Stimulated activated CD4-positive, alpha-beta T cell treated with anti-CD3 and anti-CD28 coated beads, Interleukin-2, amount 100 ng/mL, for 4 hours (primary cell): ENCODE measurements around the gene XRCC4.
"Not testable (repeated sequence)": the region's sequence is repeated elsewhere in the genome, so short reads cannot be mapped to it uniquely, and the experiment has no call there.

Experiments
- DNase-seq: peaks from one replicate; pipeline ENCODE4 v3.0.0-alpha.2; 2020; ENCODE audit warnings: low read depth

The XRCC4 gene

DNA sequence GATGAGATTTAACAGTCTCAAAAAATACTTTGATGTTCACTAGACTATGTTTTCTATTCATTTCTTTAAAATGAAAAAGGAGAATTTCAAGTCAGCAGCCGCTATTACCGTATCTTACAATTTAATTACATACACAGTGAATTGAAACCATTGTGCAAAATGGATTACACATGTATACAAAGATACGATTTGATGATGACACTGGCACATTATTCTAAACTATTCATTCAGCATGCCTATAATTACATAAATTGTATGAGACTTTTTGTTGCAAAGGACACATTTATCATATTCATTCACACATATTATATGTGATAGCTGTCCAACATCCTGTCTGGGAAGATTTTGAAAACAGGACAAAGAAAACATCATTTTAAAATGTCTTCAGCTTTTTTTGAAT, 275.9 kb downstream of the XRCC4 start:
- DNase-seq, result no peak

DNA sequence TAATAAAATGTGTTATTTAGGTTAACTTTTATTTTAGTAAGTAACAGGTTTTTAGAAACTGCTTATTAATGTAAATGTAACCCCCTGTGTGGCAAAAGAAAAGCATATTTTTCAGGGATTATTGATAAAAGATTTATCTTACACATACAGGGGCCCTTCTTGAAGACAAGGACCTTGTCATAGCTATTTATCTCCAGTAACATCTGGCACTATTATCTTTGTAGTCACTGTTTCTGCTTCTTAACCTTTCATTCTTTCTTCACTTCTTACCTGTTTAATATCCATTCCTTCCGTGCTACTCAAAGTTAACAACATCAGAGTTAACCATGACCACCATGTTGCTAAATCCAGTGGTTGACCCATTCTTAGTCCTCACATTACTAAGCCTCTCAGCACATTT, 276.4 kb downstream of the XRCC4 start:
- no peak for DNase-seq

DNA sequence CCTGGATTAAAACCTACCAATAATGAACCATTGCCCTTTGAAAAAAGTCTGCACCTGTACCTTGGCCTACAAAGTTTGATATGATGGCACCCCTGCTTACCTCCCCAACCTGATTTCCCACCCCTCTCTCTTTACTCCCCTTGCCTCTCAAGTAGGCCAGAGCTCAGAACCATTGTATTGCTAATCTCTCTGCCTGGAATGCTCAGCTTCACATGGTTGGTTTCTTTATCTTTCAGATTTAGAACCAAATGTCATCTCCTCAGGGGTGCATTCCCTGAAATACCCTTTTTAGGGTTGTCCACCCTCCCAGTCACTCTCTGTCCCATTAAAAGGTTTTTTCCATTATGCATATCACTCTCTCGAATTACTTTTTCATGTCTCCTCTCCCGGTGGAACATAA, 277.6 kb downstream of the XRCC4 start:
- DNase-seq, result no peak

DNA sequence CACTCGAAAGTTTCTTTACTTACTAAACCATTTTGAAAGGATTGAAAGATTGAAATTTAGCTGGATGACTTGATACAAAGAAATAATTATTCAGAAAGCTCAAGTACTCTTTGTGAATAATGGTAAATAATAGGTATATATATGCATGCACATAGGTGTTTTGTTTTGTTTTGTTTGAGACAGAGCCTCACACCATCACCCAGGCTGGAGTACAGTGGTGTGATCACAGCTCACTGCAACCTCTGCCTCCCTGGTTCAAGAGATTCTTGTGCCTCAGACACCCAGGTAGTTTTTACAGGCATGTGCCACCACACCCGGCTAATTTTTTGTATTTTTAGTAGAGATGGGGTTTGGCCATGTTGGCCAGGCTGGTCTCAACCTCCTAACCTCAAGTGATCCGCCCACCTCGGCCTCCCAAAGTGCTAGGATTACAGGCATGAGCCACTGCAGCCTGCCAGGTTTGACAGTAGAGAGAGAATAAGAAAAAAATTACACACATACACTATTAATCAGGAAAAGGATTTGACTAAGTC, 278.2 kb downstream of the XRCC4 start:
- not testable (repeated sequence) for DNase-seq

DNA sequence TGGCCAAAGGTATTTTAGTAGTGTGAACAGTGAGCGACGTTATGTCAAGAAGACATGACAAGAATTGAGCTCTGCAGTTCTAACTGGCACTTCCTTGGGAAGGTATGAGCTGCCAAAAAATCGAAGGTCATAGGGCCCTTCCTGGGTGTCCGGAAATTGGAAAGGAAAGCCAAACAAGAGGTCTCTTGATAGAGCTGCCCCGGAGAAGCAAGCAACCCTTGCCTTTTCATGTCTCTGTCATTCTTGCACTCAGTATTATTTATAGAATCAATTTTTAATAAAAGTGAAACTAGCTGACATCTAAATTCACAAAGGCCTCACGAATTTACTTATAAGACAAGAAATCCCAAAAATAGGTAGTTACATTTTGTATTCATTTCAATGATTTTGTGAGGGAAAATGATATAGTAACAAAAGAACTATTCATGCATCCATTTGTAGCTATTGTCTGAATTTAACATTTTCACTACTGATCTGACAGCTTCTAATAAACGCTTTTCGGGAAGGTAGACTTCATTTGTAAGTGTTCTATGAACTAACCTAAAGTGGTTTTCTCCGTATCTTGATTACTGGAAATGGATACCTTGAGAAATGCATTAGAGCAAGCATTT, 280.4 kb downstream of the XRCC4 start:
- DNase-seq, result no peak

DNA sequence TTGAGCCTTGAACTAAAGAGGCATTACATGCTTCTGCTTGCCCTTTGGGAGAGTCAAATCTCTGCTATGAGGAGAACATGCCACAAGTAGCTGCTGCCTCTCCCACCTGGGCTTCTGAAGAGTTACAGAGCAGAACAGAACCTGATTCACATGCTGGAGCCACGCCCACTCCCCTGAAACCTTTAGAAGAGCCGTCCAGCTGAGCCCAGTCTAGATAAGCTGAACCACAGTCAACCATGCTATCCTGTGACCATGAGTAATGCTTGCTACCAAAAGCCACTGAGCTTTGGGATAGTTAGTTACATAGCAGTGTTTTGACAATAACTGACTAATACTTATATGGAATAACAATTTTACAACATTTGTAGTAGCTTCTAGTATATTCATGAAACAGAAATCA, 283.2 kb downstream of the XRCC4 start:
- no peak for DNase-seq

DNA sequence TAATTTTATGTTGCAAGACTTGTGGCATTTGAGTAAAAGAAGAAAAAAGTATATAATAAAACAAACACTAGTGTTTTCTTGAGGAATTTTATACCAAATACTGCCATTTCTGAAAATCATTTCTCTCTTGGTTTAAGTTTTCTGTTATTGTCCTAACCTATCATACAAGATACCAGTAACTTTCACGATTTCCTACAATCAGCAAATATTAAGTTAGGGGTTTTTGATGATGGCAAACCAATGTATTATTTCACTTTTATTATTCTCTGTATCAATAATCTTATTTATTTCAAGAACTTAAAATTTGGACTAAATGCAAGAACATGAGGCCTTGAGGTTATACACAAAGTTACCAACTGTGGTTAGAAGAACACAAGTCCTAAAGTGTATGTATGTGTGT, 285.2 kb downstream of the XRCC4 start:
- DNase-seq, result no peak

DNA sequence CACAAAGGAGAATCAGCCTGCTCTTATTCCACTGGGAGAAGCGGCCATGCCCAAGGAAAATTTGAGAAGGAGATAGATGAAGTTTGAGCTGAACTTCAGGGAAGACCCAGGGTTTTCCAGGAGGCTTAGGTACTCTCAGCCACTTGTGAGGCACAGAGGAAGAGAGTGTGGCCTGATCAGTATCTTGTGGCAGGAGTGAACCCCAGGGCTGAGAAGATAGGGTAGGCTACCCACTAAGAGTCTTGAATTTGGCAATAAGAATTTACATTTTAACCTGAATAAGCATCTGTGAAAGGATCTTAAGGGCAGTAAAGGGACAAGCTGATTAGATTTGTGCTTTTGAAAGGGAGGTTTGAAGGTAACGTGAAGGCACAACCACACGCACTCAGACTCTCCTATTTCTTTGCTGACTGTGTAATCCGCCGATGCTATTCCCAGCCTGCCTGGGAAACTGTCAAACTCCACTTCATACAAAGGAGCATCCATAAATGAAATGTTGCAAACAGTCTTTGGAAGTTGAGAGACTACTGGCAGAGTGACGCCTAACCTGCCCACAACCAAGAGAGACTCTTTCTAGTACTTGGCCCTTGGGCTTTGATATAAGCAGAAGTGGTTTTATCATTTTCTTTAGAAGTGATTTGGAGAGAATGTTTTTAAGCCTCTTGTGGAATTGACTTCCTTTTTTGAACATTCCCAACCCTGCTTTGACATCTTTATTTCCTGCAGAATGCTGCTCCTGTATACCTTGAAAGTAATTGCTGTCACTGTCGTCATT, 286.0 kb downstream of the XRCC4 start:
- DNase-seq, result no peak

DNA sequence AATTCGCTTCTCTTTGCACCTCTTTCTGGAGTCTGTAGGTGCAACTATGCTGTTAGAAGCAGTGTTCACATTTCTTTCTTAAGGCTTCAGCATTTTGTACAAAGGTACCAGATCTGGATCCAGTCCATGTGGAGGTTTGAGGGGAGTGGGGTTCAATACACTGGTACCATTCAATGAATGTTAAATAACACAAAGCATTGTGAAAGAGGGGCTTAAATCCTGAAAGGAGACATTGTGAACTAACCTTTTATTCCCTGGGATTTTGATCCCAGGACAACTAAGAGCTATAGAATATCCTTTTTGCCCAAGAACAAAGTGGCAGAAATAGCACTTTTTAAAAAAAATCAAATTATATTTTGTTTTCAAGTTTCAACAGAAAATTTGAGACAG, 286.5 kb downstream of the XRCC4 start:
- DNase-seq, result no peak

DNA sequence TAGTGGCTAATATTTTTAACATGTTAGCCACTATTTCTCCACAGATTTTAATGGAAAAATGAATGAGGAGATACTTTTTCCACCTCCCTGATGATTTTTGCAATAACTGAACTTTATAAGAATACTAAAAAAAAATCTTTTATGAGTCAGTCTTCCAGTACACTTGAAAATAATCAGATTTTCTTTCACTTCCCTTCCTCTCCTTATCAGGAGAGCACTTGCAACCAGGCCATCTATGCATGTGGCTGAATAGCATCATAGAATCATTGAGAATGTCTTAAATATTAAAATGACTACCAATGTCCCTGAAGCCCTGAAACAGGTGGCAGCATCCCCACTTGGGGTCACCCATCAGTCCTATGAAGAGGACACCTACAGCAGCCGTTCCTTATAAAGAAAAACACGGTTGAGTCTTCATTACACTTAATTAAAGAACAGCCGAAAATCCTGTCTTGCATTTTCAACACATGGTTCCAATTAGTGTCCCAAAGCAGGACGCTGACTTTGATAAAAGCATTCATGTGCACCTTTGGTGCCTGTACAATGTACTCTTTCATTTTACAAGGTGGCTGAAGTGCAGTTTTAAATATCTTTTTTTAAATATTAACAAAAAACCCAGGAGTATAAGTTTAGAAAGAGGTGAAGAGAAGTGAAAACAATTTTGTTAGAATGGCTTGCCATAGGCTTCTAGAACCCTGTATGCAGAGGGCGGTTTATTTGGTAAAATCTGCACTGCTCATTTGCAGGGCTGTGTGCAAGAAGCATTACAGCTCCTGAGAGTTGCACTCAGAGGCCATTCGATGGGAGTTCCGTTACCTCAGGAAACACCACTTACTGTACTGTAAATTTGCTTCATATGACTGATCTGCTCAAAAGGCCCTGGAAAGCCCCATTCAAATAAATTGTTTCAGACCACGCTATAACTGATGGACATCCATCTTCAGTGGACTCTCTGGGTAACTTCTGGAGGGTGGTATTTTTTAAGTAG, 287.3 kb downstream of the XRCC4 start:
- no peak for DNase-seq

DNA sequence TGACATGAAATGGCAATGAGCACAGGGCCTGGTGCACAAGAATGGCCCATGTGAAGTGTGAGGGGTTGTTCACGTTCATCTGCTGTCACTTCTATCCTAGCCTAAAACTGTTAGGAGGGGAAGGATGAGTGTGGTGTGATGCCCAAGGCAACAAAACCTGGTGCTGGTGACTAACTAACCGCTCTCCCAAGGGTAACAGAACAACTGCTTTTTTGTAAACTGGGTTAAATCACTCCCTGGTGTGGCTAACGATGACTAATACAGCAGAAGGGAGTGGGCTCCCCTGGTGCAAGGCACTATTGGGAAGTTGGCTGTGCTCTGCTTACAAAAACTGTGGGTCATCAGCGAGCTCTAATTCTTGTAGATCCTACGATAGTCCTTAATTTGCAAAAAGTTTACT, 291.0 kb downstream of the XRCC4 start:
- DNase-seq, result no peak

DNA sequence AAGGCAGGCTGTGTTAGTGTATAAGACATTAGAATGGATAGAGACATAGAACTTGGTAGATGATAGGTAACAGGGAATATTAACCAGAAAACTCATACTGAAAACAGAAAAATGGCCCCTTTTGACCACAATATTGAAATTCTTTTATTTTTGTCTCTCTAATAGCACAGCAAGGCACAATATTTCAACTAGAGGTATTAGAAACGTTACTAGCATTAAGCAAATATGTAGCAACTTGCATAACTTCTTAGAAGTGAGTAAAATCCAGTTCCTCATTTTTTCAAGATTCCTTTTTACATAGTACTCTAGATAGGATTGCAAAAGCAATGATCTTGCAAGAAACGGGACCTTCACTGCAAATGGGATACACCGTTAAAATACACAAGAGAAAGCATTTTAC, 291.5 kb downstream of the XRCC4 start:
- DNase-seq, result no peak

DNA sequence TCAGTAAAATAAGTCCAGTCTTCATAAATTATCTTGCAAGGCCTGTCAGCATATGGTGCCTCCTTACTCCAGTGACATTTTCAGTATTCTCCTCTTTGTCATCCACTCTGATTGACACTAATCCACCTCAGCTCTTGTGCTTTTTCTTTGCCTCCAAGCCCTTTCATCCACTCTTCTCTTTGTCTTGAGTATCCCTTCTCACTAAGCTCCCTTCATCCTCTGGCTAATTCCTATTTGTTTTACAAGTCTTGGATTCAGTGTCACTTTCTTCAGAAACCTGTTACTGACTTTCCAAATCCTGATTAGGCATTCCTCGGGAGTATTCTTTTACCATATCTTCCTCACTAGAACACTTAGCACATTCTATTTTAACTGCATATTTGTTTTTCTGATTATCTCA, 293.6 kb downstream of the XRCC4 start:
- DNase-seq, result no peak

DNA sequence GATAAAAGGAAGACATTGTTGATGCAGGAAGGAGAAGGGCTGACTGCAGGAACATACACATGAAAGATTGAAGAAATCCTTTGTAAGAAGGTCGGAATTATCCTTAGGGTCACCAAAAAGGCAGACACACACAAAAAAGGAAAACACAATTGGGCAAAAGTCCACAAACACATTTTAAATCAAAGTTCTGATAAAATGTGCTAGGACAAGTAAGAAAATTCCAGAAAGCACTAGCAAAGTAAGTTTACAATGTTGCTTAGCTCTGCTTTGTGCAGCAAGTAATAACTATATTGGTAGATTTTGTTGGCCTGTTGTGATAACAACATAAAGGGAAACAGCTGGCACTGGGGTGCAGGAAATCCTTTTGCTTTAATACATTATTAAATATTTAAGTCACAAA, 294.4 kb downstream of the XRCC4 start:
- DNase-seq, result no peak

DNA sequence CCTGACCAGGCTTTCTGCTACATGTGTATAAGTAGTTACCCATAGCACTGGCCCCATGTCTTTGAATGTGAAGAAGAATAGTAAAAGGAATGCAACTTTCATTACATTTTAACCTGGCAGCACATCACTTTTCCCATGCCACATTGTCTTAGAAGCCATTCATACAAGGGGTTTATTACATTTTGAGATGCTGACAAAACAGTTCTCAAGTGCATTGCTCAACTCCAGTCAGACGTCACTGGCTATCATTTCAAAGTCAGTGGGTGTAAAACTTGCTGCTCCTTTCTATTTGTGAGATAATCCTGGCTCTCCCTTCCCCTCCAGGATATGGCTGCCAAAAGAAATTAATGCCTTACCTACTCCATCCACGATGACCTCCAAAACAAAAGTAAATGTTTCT, 297.2 kb downstream of the XRCC4 start:
- no peak for DNase-seq

DNA sequence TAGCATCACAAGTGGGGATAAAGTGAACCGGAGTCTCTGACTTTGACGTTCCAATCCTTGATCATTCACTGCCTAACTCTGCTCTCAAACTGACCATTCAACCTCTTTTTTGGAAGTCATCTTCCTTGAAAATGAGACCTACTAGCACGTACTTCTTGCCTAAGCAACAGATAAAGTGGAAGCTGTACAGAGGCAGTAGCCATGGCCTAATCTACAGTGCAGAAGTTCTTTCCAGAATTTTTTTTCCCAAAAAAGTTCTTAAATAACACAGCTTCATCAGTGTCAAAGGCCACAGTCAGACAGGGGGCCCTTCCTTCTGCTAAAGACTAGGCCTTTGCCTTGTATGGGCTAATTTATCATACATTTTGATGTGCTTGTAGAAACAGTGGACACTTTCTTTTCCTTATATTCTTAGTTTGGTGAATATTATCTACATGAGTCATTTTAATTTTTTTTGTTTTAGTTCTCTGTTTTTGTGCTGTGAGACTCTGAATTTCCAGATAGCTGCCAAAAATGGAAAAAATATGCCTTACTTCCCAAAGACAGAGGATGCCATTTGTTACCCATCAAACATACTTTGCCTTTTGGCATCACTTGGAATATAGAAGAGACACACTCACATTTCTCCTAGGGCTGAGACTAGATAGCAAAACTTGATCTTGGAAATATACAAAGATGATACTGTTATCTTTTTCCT, 297.9 kb downstream of the XRCC4 start:
- DNase-seq, result no peak

DNA sequence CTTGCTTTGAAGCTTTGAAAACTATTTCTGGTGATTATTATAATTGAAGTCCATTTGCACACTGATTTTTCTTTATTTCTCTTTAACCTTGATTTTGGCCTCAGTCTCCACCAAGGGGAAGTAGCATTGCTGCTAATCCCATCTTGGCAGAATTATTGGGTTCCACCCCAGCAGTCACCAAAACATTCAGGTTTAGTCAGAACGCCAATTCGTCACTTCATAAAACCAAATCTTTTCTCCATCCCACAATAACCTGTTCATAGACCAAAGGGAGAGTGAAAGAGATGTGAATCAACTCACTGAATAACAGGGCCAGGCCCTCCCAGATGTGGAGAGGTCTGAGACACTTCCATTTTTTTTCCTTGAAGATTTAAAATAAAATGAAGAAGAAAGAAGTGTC, 299.1 kb downstream of the XRCC4 start:
- no peak for DNase-seq

DNA sequence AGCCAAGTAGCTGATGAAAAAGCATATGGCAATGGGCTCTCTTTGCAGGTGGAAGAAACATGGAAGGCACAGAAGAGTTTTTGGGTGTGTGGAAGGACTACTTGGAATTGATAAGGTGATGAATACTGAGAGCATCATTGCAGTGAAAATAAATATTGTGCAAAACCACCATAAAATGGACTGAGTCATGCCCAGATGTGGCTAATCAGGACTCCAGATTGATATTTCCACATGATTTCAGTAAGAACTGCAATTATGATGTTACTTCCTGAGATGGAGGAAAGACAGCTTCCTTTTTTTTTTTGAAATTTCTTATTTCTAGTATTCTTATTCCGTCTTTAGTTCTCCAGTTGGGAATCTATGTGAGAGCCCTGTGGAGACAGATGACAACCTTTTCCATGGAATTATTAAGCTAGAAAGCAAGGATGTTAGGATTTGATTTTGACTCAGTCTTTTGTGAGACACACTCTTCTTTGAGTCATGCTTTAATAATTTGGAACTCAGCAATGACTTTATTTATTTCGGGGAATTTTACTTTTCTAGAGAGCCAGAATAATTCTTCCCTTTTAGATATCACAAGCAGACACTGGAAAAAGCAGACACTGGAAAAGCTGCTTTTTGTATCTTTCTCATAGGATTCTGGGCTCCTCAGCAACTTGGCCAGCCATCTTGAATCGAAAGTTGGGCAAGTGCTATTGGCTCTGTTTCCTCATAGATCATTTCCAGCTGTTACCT, 300.0 kb downstream of the XRCC4 start:
- DNase-seq, result no peak

DNA sequence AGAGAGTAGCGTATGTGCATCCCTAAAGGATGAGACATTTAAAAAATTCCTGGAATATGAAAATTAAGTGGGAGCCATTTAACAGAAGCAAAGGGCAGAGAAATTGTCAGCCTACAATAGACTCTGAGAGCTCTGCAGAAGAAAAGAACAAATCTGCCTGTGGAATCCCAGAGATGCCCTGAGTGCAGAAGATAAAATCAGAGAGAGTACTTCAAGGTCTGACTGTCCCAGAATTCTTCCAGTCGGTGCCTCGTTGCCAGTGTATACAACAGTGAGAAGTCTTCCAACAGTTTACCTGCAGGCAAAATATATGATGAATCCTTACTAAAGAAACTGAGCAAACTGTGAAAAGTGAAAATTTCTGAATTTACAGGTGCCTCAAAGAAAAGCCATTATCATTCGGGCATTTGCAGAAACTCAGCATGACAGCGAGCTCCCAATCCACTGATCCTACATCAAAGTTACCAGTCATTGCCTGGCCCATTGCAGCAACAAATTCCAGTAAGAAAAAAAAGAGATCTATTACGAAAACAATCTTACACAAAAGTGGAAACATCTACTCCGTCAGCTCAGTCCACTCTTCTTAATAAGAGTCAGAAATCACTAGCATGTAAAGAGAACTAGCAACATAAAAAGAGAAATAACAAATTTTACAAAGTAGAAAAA, 301.4 kb downstream of the XRCC4 start:
- no peak for DNase-seq

DNA sequence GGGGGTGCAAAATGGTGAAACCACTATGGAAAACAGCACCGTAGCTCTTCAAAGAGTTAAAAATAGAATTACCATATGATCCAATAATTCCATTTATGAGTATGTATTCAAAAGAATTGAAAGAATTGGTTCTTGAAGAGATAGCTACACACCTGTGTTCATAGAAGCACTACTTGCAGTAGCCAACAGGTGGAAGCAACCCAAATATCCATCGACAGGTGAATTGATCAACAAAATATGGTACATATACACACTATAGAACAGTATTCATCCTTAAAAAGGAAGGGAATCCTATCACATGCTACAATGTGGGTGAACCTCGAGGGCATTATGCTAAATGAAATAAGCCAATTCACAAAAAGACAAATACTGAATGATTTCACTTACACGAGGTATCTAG, 308.5 kb downstream of the XRCC4 start:
- DNase-seq, result no peak

DNA sequence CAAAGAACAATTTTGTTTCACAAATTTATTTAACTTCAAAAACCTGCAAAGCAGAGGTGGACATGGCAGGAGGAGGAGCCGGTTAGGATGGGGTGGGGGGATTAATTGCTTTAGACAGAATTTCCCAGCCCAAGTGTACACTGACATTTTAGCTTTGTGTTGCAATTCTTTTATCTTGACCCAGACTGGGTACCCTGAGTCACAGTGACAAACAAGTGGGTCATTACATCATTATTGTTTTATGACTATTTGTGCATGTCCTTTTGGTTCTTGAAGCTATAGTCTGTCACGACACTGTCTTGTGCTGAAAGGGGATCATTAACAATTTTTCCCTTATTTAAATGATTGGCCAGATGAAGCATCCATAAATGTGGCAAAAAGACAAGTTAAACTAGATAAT, 309.7 kb downstream of the XRCC4 start:
- DNase-seq, result no peak
